NCI-H526 (cell line): ENCODE data around the gene BCO1.

Experiments
- DNase-seq, 2 experiments: peaks; one replicate each; lab custom pipeline; 2025; lab: John Stamatoyannopoulos, UW

The BCO1 gene

GRCh38 chr16:81232740-81233367 is 5.6 kb upstream of the BCO1 start:
- DNase-seq, result no peak

DNA sequence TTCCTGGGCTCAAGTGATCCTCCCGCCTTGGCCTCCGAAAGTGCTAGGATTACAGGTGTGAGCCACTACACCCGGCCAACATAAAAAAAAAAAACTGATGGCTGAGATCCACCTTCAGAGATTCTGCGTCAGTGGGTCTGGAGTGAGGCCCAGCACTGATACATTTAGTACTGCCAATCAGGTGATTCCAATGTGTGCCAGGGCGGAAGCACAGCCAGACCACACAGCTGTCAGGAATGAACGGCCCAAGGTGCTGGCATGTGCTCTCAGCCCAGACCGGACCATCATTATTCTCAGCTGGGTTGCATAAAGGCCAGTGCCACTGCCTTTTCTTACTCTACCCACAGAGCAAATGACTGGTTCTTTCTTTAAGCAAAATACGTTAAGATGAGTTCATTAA is 1.2 kb upstream of the BCO1 start:
- no peak for DNase-seq

DNA sequence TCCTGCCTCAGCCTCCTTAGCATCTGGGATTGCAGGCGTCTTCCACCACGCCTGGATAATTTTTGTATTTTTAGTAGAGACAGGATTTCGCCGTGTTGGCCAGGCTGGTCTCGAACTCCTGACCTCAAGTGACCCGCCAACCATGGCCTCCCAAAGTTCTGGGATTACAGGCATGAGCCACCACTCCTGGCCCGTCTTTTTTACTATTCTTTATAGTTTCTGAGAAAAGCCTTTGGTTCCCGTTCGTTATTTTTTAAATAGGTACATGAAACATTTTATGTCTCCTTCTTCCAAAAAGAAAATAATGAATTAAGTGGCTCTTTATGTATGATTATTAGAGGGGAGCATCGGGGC is 570 bp upstream of the BCO1 start:
- no peak for DNase-seq

GRCh38 chr16:81239367-81240121 is 1.1 kb downstream of the BCO1 start:
- DNase-seq, result no peak

DNA sequence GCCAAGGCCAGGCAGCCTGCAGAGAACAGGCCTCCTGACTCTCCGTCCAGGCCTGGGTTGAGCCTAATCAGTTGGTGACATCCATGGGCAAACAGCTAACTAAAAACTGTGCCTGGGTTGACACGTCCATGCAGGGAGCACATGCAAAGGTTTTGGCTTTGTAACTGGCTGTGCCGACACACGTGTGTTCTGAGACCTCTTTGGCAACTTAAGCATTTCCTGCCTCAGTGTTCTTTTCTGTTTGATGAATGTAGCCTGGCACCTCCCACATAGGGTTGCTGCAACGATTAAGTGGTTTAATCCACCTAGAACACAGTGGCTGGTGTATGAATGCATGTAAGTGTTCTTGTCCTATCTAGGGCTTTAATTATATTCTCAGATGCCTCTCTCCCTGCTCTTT is 3.2 kb downstream of the BCO1 start:
- no peak for DNase-seq

GRCh38 chr16:81242977-81243618 is 4.6 kb downstream of the BCO1 start:
- DNase-seq, result no peak

GRCh38 chr16:81243942-81244341 is 5.5 kb downstream of the BCO1 start:
- DNase-seq, result no peak

DNA sequence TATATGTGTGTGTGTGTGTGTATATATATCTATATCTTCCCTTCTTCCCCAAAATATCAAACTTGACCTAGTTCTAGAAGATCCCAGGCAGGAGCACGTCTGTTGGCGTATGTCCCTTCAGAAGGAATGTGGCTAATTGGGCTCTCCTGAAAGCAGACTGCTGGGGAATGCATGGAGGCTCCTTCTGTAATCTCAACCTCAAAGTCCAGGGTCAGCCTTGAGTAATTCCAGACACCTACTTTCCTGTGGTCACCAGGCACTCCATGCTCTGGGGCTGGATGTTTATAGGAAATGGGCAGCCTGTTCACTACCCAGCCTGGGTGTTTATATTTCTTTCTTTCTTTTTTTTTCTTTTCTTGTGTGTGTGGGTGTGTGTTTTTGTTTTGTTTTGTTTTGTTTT is 13.4 kb downstream of the BCO1 start:
- DNase-seq, result no peak

DNA sequence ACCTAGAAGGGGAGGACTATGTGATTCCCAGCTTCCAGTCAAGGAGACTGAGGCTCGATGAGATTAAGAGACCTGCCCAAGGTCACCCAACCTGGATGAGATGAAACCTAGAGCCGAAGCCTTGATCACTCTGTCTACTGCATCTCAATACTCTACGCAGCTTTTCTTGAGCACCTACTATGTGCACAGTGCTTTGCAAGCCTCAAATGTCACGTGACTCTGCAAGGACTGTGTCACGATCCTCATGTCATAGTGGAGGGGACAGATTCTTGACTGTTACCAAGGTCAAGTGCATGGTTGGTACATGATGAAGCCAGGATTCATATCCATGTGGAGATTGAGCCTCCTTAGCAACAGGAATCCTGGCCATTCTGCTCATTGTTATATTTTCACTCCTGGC is 14.7 kb downstream of the BCO1 start:
- no peak for DNase-seq

DNA sequence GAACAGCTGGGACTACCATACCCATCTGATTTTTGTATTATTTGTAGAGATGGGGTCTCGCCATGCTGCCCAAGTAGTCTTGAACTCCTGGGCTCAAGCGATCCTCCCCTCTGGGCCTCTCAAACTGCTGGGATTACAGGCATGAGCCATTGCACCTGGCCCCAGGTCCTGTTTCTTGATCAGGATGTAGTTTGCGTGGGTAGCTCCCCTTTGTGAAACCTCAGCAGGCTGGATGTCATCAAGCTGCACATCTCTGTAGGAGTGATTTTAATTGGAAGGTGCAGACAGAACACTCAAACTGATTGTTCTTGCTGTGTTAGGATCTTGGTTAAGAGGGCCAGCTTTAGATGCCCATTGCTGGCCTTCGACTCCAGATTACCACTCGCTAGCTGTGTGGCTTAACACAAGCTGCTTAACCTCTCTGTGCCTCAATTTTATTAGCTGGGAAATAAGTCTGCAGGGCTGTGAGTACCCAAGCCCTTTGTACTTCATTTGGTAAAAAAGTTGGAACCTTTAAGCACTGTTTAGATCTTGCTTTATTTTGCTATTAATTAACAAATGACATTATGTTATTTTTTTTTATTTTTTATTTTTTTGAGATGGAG is 16.5 kb downstream of the BCO1 start:
- no peak for DNase-seq

- DNase-seq, result no peak
Observed at GRCh38 chr16:81259916-81260315, 21.4 kb downstream of the BCO1 start.

- peak in 1 of 2 experiments; percentile 19 for DNase-seq
Observed at GRCh38 chr16:81261049-81261648, 22.7 kb downstream of the BCO1 start.

GRCh38 chr16:81263470-81264220 is 25.2 kb downstream of the BCO1 start:
- DNase-seq, result no peak

DNA sequence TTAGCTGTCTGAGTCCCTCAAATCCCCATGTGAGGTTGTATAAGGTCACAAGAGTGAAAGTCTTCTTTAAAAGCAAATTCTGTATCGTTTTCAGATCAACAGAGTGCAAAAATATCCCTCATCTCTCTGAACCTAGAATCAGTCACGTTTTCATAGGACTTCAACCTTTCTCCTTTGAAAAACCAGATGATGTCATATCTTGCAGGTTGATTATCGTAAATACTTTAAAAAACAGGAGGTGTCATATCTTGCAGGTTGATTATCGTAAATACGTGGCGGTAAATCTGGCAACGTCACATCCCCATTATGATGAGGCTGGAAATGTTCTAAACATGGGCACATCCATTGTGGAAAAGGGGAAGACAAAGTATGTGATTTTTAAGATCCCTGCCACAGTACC is 25.9 kb downstream of the BCO1 start:
- DNase-seq, result no peak

DNA sequence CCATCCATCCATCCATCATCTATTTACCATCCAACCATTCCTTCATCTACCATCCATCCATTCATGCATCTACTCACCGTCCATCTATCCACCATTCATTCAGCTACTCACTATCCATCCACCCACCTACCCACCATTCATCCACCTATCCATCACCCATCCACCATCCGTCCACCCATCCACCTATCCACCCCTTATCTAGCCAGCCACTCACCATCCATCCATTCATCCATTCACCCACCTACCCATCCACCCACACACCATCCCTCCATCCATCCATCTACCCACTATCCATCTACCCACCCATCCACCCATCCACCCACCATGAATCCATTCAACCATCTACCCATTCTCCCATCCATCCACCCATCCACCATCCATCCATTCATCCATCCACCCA is 26.6 kb downstream of the BCO1 start:
- no peak for DNase-seq

DNA sequence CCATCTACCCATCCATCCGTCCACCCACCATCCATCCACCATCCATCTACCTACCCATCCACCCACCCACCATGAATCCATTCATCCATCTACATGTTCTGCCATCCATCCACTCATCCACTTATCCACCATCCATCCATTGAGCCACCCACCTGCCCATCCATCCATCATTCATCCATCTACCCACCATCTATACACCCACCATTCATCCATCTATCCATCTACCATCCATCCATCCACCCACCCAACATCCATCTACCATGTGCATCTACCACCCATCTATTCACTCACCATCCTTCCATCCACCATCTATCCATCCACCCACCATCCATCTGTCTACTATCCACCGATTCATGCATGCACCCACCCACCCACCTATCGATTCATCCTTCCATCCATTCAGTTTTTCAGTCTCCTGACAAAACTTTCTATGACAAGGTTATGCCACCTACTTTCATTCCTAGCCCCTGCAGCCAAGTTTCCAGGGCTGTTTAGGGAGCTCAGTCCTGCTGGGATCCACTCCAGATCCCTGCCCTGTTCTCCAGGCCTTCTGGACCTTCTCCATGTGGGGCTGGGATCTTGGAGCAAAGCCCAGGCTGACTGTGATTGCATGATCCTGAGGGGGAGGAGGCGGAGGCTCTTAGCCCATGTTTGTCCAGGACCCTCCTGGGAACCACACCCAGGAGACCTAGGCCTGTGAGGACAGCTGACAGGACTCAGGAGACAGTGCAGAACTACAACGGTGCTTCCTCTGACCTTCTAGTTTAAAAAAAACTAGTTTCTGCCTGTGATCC is 27.4 kb downstream of the BCO1 start:
- DNase-seq, result no peak

DNA sequence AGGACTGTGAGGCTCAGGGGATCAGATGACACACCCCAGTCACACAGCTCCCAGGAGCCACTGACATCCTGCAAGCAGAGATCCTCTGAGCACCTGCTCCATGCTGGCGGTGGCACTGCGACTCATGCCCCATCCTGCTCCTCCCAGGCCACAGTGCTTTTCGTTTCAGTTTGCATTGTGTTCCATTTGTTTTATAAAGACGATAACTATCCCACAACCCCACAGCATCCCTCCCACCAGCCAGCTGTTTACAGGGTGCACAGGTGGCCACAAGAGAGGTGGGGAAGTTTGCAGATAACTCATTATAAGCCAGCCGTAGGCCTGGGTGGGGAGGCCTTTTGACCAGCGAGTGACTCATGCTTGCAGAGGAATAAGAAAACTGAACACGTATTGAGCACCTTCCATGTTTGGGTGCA is 28.2 kb downstream of the BCO1 start:
- DNase-seq, result no peak

GRCh38 chr16:81268509-81268908 is 30.0 kb downstream of the BCO1 start:
- DNase-seq, result no peak

DNA sequence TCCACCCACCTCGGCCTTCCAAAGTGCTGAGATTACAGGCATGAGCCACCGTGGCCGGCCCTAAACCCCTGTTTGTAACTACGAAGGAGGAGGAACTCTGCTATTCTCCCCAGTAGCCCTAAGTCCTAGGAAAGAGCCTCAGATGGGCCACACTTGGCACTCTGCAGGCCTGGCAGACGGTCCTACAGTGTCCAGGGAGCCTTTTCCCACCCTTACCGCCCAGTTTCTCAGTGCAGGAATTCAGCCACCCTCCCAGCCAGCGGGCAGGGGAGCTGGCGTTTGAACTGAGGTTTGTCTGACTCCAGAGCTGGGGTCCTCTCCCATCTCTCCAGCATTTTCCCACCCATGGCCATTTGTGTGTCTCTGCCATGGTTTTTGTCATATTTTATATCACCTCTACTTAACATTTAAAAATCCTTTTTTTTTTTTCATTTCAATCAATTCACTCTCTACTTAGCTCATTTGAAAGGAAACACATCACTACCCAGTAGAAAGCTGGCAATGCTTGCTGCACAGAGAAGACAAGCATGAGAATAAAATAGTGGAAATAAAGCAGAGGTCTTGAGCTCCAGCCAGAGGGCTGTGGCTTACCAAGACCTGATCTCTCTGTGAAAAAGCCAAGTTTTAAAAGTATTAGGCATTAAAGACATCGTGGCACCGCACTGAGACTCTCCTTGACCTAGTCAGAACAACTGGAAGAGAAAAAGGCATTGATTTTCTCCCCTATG is 34.9 kb downstream of the BCO1 start:
- DNase-seq, result no peak

- DNase-seq, result no peak
Observed at GRCh38 chr16:81275064-81275532, 36.6 kb downstream of the BCO1 start.
